Gastroesophageal sphincter (tissue), 3 donors: ENCODE results near the gene PEX10.

ENCODE experiments used
- CTCF ChIP-seq, 4 experiments: fragments of 200-600 bp in 2 of 4; fragments of 450-650 bp in 2 of 4; sonication (generic) in 1 of 4; IDR thresholded peaks; one replicate each; pipeline ENCODE4 v1.5.1; 2017 to 2019; ENCODE audit warnings: antibody characterized with exemption in 4 of 4, mild to moderate bottlenecking in 2 of 4, moderate library complexity in 2 of 4
- EP300 ChIP-seq: sonication (generic); formaldehyde crosslinking; IDR thresholded peaks from one replicate; pipeline ENCODE4 v1.6.1; 2017; ENCODE audit warnings: antibody characterized with exemption, mild to moderate bottlenecking
- POLR2A ChIP-seq, 2 donors: fragments of 450-650 bp; IDR thresholded peaks; one replicate each; pipeline ENCODE4 v1.6.1; 2017; ENCODE audit warnings: antibody characterized with exemption in 2 of 2, mild to moderate bottlenecking in 2 of 2, moderate library complexity in 1 of 2
- POLR2AphosphoS5 ChIP-seq: sonication (generic); formaldehyde crosslinking; IDR thresholded peaks from one replicate; pipeline ENCODE4 v1.6.1; 2017; ENCODE audit warnings: antibody characterized with exemption

GRCh38 chr1:2395245-2395644 lies 17.1 kb downstream of the PEX10 start:
- no peak for TF ChIP-seq CTCF (IDR thresholded peaks at IDR 0.05)
- no peak for TF ChIP-seq POLR2A (IDR thresholded peaks at IDR 0.05)
- TF ChIP-seq POLR2AphosphoS5: no peak
- TF ChIP-seq EP300: no peak
